ENCODE measurements around the gene RADIL.
"Not testable (repeated sequence)": the region's sequence is repeated elsewhere in the genome, so short reads cannot be mapped to it uniquely, and the experiment has no call there.

Gene RADIL

GRCh38 chr7:4794591-4795350 lies 88.7 kb downstream of the RADIL start:
- no peak overlapping the region for H3K27ac ChIP-seq
- DNase-seq, result peak; percentile 51
- no peaks in the 10 kb centered on the region for H3K27me3 ChIP-seq (replicated peaks)
- in situ Hi-C loops (cut with HindIII; ENCODE audit: low pct_ligation_motif_present, low sequenced_read_pairs), result no loop called here
- H3K4me3 ChIP-seq (ENCODE audit: low read depth, low read length), result no peak overlapping the region
- peaks cover 19% of the 10 kb centered on the region for H3K36me3 ChIP-seq (replicated peaks)
- TF ChIP-seq, protein P1, sequence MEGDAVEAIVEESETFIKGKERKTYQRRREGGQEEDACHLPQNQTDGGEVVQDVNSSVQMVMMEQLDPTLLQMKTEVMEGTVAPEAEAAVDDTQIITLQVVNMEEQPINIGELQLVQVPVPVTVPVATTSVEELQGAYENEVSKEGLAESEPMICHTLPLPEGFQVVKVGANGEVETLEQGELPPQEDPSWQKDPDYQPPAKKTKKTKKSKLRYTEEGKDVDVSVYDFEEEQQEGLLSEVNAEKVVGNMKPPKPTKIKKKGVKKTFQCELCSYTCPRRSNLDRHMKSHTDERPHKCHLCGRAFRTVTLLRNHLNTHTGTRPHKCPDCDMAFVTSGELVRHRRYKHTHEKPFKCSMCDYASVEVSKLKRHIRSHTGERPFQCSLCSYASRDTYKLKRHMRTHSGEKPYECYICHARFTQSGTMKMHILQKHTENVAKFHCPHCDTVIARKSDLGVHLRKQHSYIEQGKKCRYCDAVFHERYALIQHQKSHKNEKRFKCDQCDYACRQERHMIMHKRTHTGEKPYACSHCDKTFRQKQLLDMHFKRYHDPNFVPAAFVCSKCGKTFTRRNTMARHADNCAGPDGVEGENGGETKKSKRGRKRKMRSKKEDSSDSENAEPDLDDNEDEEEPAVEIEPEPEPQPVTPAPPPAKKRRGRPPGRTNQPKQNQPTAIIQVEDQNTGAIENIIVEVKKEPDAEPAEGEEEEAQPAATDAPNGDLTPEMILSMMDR (IDR thresholded peaks at IDR 0.05; ENCODE audit: low read depth, low read length, missing control alignments), result no peak

GRCh38 chr7:4794171-4794570 lies 89.3 kb downstream of the RADIL start:
- H3K27ac ChIP-seq; H3K27me3 ChIP-seq (replicated peaks); DNase-seq; H3K4me3 ChIP-seq (ENCODE audit: low read depth, low read length); in situ Hi-C loops (cut with HindIII; ENCODE audit: low pct_ligation_motif_present, low sequenced_read_pairs): not testable (repeated sequence)
- H3K36me3 ChIP-seq (replicated peaks), result peaks cover 24% of the 10 kb centered on the region

DNA sequence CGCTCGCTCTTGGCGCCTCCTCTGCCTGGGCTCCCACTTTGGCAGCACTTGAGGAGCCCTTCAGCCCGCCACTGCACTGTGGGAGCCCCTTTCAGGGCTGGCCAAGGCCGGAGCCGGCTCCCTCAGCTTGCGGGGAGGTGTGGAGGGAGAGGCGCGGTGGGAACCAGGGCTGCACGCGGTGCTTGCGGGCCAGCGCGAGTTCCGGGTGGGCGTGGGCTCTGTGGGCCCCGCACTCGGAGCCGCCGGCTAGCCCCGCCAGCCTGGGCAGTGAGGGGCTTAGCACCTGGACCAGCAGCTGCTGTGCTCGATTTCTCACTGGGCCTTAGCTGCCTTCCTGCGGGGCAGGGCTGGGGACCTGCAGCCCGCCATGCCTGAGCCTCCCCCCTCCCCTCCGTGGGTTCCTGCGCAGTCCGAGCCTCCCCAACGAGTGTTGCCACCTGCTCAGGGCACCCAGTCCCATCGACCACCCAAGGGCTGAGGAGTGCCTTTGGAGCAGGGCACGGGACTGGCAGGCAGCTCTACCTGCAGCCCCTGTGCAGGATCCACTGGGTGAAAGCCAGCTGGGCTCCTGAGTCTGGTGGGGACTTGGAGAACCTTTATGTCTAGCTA lies 90.0 kb downstream of the RADIL start:
- H3K4me3 ChIP-seq (ENCODE audit: low read depth, low read length); DNase-seq; H3K27ac ChIP-seq; H3K27me3 ChIP-seq (replicated peaks); in situ Hi-C loops (cut with HindIII; ENCODE audit: low pct_ligation_motif_present, low sequenced_read_pairs): not testable (repeated sequence)
- H3K36me3 ChIP-seq (replicated peaks), result peaks cover 31% of the 10 kb centered on the region

DNA sequence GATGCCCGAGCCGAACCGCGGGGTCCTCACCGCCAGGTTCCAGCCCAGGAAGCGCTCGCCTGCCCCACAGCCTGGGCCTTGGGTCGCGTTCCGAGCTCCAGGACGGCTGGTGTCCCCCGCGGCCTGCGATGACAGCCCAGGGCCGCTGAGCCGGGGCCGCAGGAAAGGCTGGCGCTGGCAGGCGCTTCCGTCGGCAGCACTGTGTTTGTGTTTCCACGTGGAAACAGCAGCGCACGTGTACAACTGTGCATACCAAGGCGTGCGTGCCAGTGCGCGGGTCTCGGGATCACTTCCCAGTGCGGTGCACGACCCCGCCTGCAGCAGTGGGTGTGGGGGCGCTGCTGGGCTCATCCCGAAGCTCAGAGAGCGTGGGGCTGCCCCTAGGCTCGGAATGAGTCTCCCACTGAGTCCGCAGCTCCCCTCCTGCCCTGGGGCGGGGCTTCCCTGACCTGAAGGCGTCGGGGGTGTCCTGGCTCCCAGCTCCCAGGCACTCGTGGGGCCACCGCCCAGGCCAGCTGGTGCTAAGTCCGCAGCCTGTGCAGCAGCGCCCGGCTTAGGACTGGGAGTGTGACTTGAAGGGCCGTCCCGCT lies 90.9 kb downstream of the RADIL start:
- Histone ChIP-seq H3K27ac (no peak overlapping the region), H3K4me3 (ENCODE audit: low read depth, low read length) (peak overlapping the region; percentile 42), H3K27me3 (replicated peaks) (no peaks in the 10 kb centered on the region), H3K36me3 (replicated peaks) (peaks cover 39% of the 10 kb centered on the region)
- no peak for DNase-seq
- in situ Hi-C loops (cut with HindIII; ENCODE audit: low pct_ligation_motif_present, low sequenced_read_pairs), result no loop called here
- TF ChIP-seq, protein P1 (IDR thresholded peaks at IDR 0.05; ENCODE audit: low read depth, low read length, missing control alignments), result no peak

DNA sequence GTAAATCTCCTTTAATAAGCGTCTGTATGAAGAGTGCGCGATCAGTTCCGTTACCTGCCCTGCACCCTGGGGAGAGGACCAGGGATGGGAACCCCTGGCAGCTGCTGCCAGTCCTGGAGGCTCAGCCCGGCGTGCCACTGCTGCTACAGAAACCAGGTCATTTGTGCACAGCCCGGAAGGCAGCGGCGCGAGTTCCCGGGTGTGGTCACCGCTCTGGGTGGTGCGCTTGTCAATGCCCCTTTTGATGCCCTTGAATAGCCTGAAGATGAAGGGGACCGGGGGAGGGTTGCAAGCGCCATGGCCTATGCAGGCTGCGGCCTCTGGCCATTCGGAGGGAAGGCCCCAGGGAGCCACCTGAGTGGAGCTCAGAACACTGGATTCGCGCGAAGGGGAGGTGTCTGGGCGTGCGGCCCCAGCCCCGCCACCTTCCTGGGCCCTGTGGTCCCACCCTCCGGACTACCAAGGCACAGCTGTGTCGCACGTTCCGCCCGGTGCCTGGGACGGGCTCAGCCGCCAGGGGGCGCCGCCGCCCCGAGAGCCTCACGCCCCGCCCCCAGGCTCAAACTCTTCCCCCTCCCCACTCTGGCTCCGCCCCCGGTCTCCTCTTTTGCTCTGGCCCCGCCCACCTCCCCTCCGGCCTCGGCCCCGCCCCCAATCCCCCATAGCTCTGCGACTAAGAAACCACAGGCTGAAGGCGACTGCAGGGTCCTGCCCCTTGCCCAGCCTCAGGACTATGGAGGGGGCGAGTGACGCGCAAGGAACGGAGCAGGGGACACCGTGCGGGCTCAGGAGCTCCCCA lies 91.6 kb downstream of the RADIL start:
- H3K4me3 ChIP-seq (ENCODE audit: low read depth, low read length), result peak overlapping the region; percentile 42
- peak; percentile 53 for DNase-seq
- H3K27me3 ChIP-seq (replicated peaks), result no peaks in the 10 kb centered on the region
- H3K36me3 ChIP-seq (replicated peaks), result peaks cover 46% of the 10 kb centered on the region
- TF ChIP-seq, protein P1 (IDR thresholded peaks at IDR 0.05; ENCODE audit: low read depth, low read length, missing control alignments), result peak; percentile 65
- no peak overlapping the region for H3K27ac ChIP-seq
- in situ Hi-C loops (cut with HindIII; ENCODE audit: low pct_ligation_motif_present, low sequenced_read_pairs), result no loop called here

DNA sequence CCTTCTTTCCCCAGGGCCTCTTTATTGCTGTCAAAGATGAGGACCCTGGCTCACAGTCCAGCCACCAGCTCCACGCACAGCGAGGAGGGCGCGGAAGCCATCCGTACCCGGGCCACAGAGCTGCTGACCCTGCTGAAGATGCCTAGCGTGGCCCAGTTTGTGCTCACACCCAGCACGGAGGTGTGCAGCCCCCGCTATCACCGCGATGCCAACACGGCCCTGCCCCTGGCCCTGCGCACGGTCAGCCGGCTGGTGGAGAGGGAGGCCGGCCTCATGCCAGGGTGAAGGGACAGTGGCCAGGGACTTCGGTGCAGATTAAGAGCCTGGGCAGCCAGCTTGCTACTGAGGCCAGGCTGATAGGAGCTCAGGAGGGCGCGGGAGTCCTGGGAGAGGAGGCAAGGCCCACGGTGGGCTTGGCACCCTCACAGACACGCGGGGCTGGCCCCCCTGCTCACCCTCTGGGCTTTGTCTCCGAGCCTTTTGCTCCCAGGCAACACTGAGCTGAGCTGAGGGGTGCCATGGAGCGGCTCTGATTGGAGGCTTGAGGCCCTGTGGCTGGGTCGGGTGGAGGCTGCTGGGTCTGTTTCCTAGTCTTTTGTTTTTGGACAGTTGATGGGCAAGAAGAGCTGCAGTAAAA lies 92.3 kb downstream of the RADIL start:
- in situ Hi-C loops (cut with HindIII; ENCODE audit: low pct_ligation_motif_present, low sequenced_read_pairs), result no loop called here
- H3K36me3 ChIP-seq (replicated peaks), result peaks cover 53% of the 10 kb centered on the region
- no peak for DNase-seq
- no peak overlapping the region for H3K27ac ChIP-seq
- H3K4me3 ChIP-seq (ENCODE audit: low read depth, low read length), result no peak overlapping the region
- TF ChIP-seq, protein P1 (IDR thresholded peaks at IDR 0.05; ENCODE audit: low read depth, low read length, missing control alignments), result no peak
- H3K27me3 ChIP-seq (replicated peaks), result no peaks in the 10 kb centered on the region

Data from brain microvascular endothelial cell (primary cell).